ENCODE measurements around the gene TMOD4. TPM values are rescaled to one million over a fixed set of nuclear protein-coding genes. Genes with fewer than 3 reads are reported as not detected.

TMOD4 gene
- total RNA-seq, 1 donor, result 0.54 TPM

DNA sequence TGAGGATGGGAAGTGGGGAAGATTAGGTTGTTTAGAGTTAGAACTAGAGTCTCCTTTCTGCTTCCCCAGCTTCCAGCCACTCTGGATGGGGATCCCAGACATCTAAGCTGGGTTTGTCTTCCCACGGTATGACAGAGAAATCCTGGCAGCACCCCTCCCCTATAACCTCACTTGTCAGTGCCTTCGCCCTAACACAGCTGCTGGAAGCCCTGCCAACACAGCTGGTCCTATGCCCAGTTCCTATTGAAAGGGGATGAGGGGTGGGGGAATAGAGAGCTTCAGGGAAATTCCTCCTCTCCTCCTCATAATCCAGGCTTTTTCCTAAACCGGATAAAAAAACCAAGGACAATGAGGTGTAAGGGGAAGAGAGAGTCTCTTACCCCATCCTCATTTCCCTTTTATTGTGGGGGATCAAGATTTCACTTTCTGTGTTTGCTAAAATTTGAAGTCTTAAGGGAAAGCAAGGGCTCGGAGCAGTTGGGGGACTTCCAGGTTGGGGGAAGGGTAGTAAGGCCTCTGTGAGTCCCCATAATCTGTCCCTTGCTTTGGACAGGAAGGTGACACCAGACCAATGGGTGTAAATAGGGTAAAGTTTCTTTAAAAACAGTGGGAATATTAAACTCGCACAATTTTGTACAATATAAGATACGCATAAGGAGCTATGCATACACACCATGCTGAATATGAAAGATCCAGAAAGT is 590 bp downstream of the TMOD4 start:
- peak; percentile 72 for DNase-seq (ENCODE audit: low read depth)
- H3K4me3 ChIP-seq (ENCODE audit: low read depth, low read length), result no peak overlapping the region
- TF ChIP-seq, protein P1, sequence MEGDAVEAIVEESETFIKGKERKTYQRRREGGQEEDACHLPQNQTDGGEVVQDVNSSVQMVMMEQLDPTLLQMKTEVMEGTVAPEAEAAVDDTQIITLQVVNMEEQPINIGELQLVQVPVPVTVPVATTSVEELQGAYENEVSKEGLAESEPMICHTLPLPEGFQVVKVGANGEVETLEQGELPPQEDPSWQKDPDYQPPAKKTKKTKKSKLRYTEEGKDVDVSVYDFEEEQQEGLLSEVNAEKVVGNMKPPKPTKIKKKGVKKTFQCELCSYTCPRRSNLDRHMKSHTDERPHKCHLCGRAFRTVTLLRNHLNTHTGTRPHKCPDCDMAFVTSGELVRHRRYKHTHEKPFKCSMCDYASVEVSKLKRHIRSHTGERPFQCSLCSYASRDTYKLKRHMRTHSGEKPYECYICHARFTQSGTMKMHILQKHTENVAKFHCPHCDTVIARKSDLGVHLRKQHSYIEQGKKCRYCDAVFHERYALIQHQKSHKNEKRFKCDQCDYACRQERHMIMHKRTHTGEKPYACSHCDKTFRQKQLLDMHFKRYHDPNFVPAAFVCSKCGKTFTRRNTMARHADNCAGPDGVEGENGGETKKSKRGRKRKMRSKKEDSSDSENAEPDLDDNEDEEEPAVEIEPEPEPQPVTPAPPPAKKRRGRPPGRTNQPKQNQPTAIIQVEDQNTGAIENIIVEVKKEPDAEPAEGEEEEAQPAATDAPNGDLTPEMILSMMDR (IDR thresholded peaks at IDR 0.05; ENCODE audit: insufficient read depth, low read length), result no peak

DNA sequence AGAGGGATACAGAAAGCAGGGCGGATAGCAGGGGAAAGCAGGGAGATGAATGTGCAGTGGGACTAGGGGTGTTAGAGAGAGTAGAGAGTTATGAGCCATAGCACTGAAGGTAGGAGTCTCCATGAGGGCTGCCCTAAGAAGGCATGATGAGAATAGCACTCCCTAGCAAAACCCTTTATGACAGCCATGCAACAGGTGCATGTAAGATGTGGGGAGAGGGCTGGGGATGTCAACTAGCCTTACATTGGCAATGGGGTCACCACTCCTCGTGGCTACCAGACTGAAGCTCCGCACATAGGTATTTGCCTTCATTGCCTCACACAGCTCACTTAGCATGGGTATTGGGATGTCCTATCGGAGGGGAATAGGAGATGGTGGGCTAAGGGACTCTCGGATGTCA is 4.6 kb downstream of the TMOD4 start:
- DNase-seq (ENCODE audit: low read depth), result no peak
- no peak overlapping the region for H3K4me3 ChIP-seq (ENCODE audit: low read depth, low read length)
- TF ChIP-seq, protein P1 (IDR thresholded peaks at IDR 0.05; ENCODE audit: insufficient read depth, low read length), result no peak

GRCh38 chr1:151167116-151167515 is 8.7 kb downstream of the TMOD4 start:
- H3K4me3 ChIP-seq (ENCODE audit: low read depth, low read length), result peak overlapping the region; percentile 98
- TF ChIP-seq, protein P1 (IDR thresholded peaks at IDR 0.05; ENCODE audit: insufficient read depth, low read length), result no peak
- DNase-seq (ENCODE audit: low read depth), result no peak

- TF ChIP-seq, protein P1 (IDR thresholded peaks at IDR 0.05; ENCODE audit: insufficient read depth, low read length), result no peak
- peak; percentile 65 for DNase-seq (ENCODE audit: low read depth)
- H3K4me3 ChIP-seq (ENCODE audit: low read depth, low read length), result peak overlapping the region; percentile 98
These were observed 9.2 kb downstream of the TMOD4 start for GRCh38 chr1:151166505-151166956.

DNA sequence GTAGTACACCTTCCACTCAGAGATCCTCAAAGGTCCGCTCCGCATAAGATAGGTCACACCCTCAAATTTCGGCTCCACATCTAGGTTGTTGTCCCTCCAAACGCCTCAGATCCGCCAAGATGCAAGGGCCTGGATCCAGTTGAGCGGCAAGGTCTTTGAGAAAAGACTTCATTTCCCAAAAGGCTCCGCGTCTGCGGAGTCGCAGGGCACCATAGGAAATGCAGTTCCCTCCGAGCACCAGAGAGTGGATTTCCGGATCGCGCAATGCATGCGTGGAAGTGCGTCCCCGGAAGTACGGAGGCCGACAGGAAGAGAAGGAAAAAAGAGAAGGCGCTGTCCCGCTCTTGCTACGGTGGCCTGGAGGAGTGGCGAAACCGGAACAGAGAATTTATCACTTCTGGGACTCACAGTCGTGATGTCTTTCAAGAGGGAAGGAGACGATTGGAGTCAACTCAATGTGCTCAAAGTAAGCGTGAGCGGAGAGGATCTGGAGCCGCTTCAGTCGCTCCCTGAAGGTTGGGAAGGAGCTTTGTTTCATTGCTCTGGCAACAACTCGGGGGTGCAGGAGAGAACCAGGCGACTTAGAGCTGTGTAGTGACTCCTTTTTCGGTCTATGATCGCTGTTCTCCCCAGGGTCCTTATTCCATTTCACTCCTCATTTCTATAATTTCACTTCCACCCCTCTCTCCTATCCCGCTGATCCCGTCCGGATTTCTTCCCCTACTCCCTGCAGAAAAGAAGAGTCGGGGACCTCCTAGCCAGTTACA is 9.9 kb downstream of the TMOD4 start, which contains the start of the genes LYSMD1 and SCNM1:
LYSMD1 (minus strand) TSS at position 165 of the 767 bp plus-strand sequence. CDS start 644 bp downstream, outside the sequence.
SCNM1 (plus strand) TSS at position 407 of the 767 bp plus-strand sequence; CDS start at position 416, 9 bp downstream.
- DNase-seq (ENCODE audit: low read depth), result peak; percentile 99
- TF ChIP-seq, protein P1 (IDR thresholded peaks at IDR 0.05; ENCODE audit: insufficient read depth, low read length), result no peak

GRCh38 chr1:151165281-151165737 is 10.5 kb downstream of the TMOD4 start:
- H3K4me3 ChIP-seq (ENCODE audit: low read depth, low read length), result peak overlapping the region; percentile 92
- TF ChIP-seq, protein P1 (IDR thresholded peaks at IDR 0.05; ENCODE audit: insufficient read depth, low read length), result no peak
- DNase-seq (ENCODE audit: low read depth), result peak; percentile 67

More for the DNA sequence above, 9.9 kb downstream of the TMOD4 start, which contains the start of the genes LYSMD1 and SCNM1:
- peak within 1 kb of the TSS; percentile 98 for H3K4me3 ChIP-seq (ENCODE audit: low read depth, low read length)
